Vagina (tissue), 2 donors: ENCODE results near the gene GATAD2B. TPM values are rescaled to one million over a fixed set of nuclear protein-coding genes. Genes with fewer than 3 reads are reported as not detected.

Experiments used
- DNase-seq, 2 donors: peaks; one replicate each; pipeline ENCODE4 v3.0.0-alpha.2; 2017; ENCODE audit errors: extremely low spot score in 2 of 2
- H3K27ac ChIP-seq: fragments of 200-600 bp; sonication (generic); one replicate; pipeline ENCODE4 v1.5.1; 2019
- H3K27me3 ChIP-seq: fragments of 200-600 bp; sonication (generic); one replicate; pipeline ENCODE4 v1.5.1; 2019
- H3K36me3 ChIP-seq, 2 donors: fragments of 200-600 bp; sonication (generic); one replicate each; pipeline ENCODE4 v1.5.1; 2017 to 2019
- H3K4me1 ChIP-seq: fragments of 200-600 bp; sonication (generic); one replicate; pipeline ENCODE4 v1.5.1; 2019
- H3K4me3 ChIP-seq, 2 donors: fragments of 200-600 bp; sonication (generic); 1 replicate in 1 of 2; 2 replicates in 1 of 2; pipeline ENCODE4 v1.5.1; 2016 to 2019
- H3K9me3 ChIP-seq: fragments of 200-600 bp; sonication (generic); one replicate; pipeline ENCODE4 v1.5.1; 2019
- CTCF ChIP-seq, 3 experiments: fragments of 450-650 bp in 2 of 3; fragments of 200-600 bp in 1 of 3; sonication (generic) in 1 of 3; IDR thresholded peaks; one replicate each; pipeline ENCODE4 v1.5.1; 2017 to 2019; ENCODE audit warnings: antibody characterized with exemption in 3 of 3, mild to moderate bottlenecking in 2 of 3, moderate library complexity in 2 of 3
- POLR2A ChIP-seq, 2 donors: fragments of 450-650 bp; IDR thresholded peaks; one replicate each; pipeline ENCODE4 v1.6.1; 2017; ENCODE audit warnings: antibody characterized with exemption in 2 of 2, mild to moderate bottlenecking in 2 of 2, moderate library complexity in 2 of 2
- POLR2AphosphoS5 ChIP-seq, 2 donors: sonication (generic); formaldehyde crosslinking; IDR thresholded peaks; one replicate each; pipeline ENCODE4 v1.9.0; 2017; ENCODE audit warnings: antibody characterized with exemption in 2 of 2, mild to moderate bottlenecking in 2 of 2, low read depth in 1 of 2; ENCODE audit not compliant: insufficient read depth in 1 of 2
- intact Hi-C: fragments of 100-400 bp; cut with DNase I; formaldehyde crosslinking; loops from one replicate; pipeline ENCODE4 v1.15.1; 2023
- total RNA-seq: library from RNA; depleted of rRNA; stranded (reverse); fragments of >200 nt; gene quantifications from one replicate; pipeline ENCODE4 v1.2.3, GENCODE V29; 2016

The GATAD2B gene
- total RNA-seq, 1 donor from 2014 or later = 24.1 TPM

DNA sequence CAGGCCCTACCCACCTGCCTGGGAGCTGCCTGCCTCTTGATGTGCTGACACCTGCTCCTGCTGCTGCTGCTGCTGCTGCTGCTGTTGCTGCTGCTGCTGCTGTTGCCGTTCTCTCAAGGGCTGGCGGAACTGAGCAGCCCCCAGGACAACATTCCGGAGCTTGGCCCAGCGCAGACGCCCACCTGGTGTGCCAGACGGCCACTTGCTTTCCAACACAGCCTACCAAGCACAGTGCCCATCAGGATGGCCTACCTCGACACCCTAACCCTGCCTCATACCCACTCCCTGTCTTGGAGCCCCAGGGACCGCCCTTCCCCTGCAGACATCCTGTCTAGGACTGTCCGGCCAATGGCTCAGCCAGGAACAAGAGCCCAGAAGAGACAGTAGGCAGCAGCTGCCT lies 12.0 kb upstream of the GATAD2B start:
- peaks cover 0 to 67% of the 10 kb centered on the region in 2 donors for H3K36me3 ChIP-seq
- no peaks in the 10 kb centered on the region for H3K9me3 ChIP-seq
- no peaks in the 10 kb centered on the region for H3K4me1 ChIP-seq
- intact Hi-C loops = no loop called here
- H3K4me3 ChIP-seq = no peak overlapping the region
- no peak for DNase-seq
- H3K27me3 ChIP-seq = no peaks in the 10 kb centered on the region
- TF ChIP-seq CTCF (IDR thresholded peaks at IDR 0.05) = no peak
- TF ChIP-seq POLR2A (IDR thresholded peaks at IDR 0.05) = no peak
- no peak for TF ChIP-seq POLR2AphosphoS5 (IDR thresholded peaks at IDR 0.05; ENCODE audit: insufficient read depth in 1 of 2, low read depth in 1 of 2)
- no peak overlapping the region for H3K27ac ChIP-seq

GRCh38 chr1:153933955-153934354 lies 11.2 kb upstream of the GATAD2B start:
- TF ChIP-seq POLR2A (IDR thresholded peaks at IDR 0.05) (no peak), POLR2AphosphoS5 (IDR thresholded peaks at IDR 0.05; ENCODE audit: insufficient read depth in 1 of 2, low read depth in 1 of 2) (no peak), CTCF (IDR thresholded peaks at IDR 0.05) (no peak)
- Histone ChIP-seq H3K4me3 (no peak overlapping the region), H3K9me3 (no peaks in the 10 kb centered on the region), H3K4me1 (no peaks in the 10 kb centered on the region), H3K36me3 (peaks cover 0 to 64% of the 10 kb centered on the region in 2 donors), H3K27me3 (no peaks in the 10 kb centered on the region), H3K27ac (no peak overlapping the region)
- DNase-seq = no peak
- intact Hi-C loops = no loop called here

DNA sequence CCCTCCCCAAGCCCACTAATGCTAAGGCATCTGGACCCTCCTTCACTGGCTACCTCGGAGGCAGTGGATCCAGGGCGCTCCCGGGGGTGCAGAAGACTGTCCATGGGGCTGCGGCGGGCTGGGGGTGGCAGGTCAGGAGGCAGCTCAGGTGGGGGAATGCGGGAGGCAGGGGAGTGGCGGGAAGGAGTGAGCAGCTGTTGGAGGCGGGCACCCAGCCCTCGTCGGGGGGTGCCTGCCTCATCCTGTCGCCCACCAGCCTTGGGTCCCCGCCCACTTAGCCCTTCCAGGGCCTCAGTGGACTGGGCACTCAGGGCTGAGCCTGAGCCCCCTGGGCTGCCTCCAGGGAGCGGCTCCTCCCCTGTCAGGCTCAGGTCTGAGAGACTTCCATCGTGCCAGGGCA lies 10.7 kb upstream of the GATAD2B start:
- no peak overlapping the region for H3K4me3 ChIP-seq
- no peak for TF ChIP-seq POLR2AphosphoS5 (IDR thresholded peaks at IDR 0.05; ENCODE audit: insufficient read depth in 1 of 2, low read depth in 1 of 2)
- no peak for TF ChIP-seq CTCF (IDR thresholded peaks at IDR 0.05)
- H3K36me3 ChIP-seq = peaks cover 0 to 64% of the 10 kb centered on the region in 2 donors
- no peaks in the 10 kb centered on the region for H3K9me3 ChIP-seq
- intact Hi-C loops = no loop called here
- H3K4me1 ChIP-seq = no peaks in the 10 kb centered on the region
- H3K27ac ChIP-seq = no peak overlapping the region
- no peak for DNase-seq
- no peaks in the 10 kb centered on the region for H3K27me3 ChIP-seq

GRCh38 chr1:153932156-153933131 lies 9.7 kb upstream of the GATAD2B start:
- H3K27me3 ChIP-seq = no peaks in the 10 kb centered on the region
- no peak for DNase-seq
- no peak overlapping the region for H3K27ac ChIP-seq
- H3K4me1 ChIP-seq = no peaks in the 10 kb centered on the region
- intact Hi-C loops = no loop called here
- peaks cover 0 to 60% of the 10 kb centered on the region in 2 donors for H3K36me3 ChIP-seq
- H3K4me3 ChIP-seq = no peak overlapping the region
- H3K9me3 ChIP-seq = no peaks in the 10 kb centered on the region
- no peak for TF ChIP-seq POLR2AphosphoS5 (IDR thresholded peaks at IDR 0.05; ENCODE audit: insufficient read depth in 1 of 2, low read depth in 1 of 2)
- no peak for TF ChIP-seq CTCF (IDR thresholded peaks at IDR 0.05)
- TF ChIP-seq POLR2A (IDR thresholded peaks at IDR 0.05) = no peak
